Trophoblast cell (in vitro differentiated cells and primary cell): ENCODE measurements around the gene ROR1.

Source experiments
- DNase-seq, 2 donors: peaks; one replicate each; pipeline ENCODE4 v3.0.0-alpha.2; 2016
- H2AFZ ChIP-seq: 2 replicates; pipeline ENCODE4 v1.6.1; 2013; ENCODE audit warnings: low read length, moderate library complexity, mild to moderate bottlenecking; ENCODE audit not compliant: insufficient read depth, poor library complexity
- H2AK5ac ChIP-seq: 2 replicates; pipeline ENCODE4 v1.6.1; 2013; ENCODE audit warnings: mild to moderate bottlenecking, low read length
- H2BK120ac ChIP-seq: 2 replicates; pipeline ENCODE4 v1.6.1; 2013; ENCODE audit warnings: low read length, mild to moderate bottlenecking, moderate library complexity; ENCODE audit not compliant: insufficient read depth, poor library complexity
- H2BK12ac ChIP-seq: 2 replicates; pipeline ENCODE4 v1.6.1; 2013; ENCODE audit warnings: mild to moderate bottlenecking, low read length, moderate library complexity
- H2BK5ac ChIP-seq: 2 replicates; pipeline ENCODE4 v1.6.1; 2013; ENCODE audit warnings: low read length, low read depth, moderate library complexity, mild to moderate bottlenecking; ENCODE audit not compliant: poor library complexity
- H3K14ac ChIP-seq: 2 replicates; pipeline ENCODE4 v1.6.1; 2013; ENCODE audit warnings: mild to moderate bottlenecking, low read length
- H3K18ac ChIP-seq: 2 replicates; pipeline ENCODE4 v1.6.1; 2013; ENCODE audit warnings: mild to moderate bottlenecking, low read length
- H3K23ac ChIP-seq: 2 replicates; pipeline ENCODE4 v1.6.1; 2013; ENCODE audit warnings: low read length
- H3K27ac ChIP-seq: 2 replicates; pipeline ENCODE4 v1.5.1; 2013; ENCODE audit warnings: low read depth, mild to moderate bottlenecking, inconsistent platforms, low read length, moderate library complexity
- H3K27me3 ChIP-seq: 2 replicates; pipeline ENCODE4 v1.6.1; 2013; ENCODE audit warnings: inconsistent platforms, mild to moderate bottlenecking, low read length, moderate library complexity; ENCODE audit not compliant: insufficient read depth
- H3K36me3 ChIP-seq, 2 experiments: 1 replicate in 1 of 2; 2 replicates in 1 of 2; pipeline ENCODE4 v1.6.1; 2013; ENCODE audit warnings: low read length in 2 of 2, mild to moderate bottlenecking in 2 of 2, moderate library complexity in 1 of 2; ENCODE audit not compliant: insufficient read depth in 2 of 2, control insufficient read depth in 1 of 2
- H3K4ac ChIP-seq: 2 replicates; pipeline ENCODE4 v1.6.1; 2013; ENCODE audit warnings: low read depth, mild to moderate bottlenecking, low read length, moderate library complexity
- H3K4me1 ChIP-seq, 2 experiments: 1 replicate in 1 of 2; 2 replicates in 1 of 2; pipeline ENCODE4 v1.6.1; 2013; ENCODE audit warnings: low read length in 2 of 2, mild to moderate bottlenecking in 2 of 2, moderate library complexity in 1 of 2; ENCODE audit not compliant: insufficient read depth in 2 of 2, control insufficient read depth in 1 of 2
- H3K4me2 ChIP-seq: 2 replicates; pipeline ENCODE4 v1.6.1; 2013; ENCODE audit warnings: inconsistent platforms, mild to moderate bottlenecking, low read length, moderate library complexity
- H3K4me3 ChIP-seq: 2 replicates; pipeline ENCODE4 v1.5.1; 2013; ENCODE audit warnings: mild to moderate bottlenecking, low read depth, low read length, inconsistent platforms
- H3K79me1 ChIP-seq: one replicate; pipeline ENCODE4 v1.6.1; 2013; ENCODE audit warnings: low read length
- H3K79me2 ChIP-seq: 2 replicates; pipeline ENCODE4 v1.6.1; 2013; ENCODE audit warnings: low read length, mild to moderate bottlenecking; ENCODE audit not compliant: control insufficient read depth, insufficient read depth, poor library complexity
- H3K9ac ChIP-seq: 2 replicates; pipeline ENCODE4 v1.6.1; 2013; ENCODE audit warnings: mild to moderate bottlenecking, low read length
- H3K9me3 ChIP-seq: 2 replicates; pipeline ENCODE4 v1.6.1; 2013; ENCODE audit warnings: low read depth, mild to moderate bottlenecking, control low read depth, inconsistent platforms, low read length; ENCODE audit not compliant: insufficient read depth
- H4K12ac ChIP-seq: 2 replicates; pipeline ENCODE4 v1.6.1; 2013; ENCODE audit warnings: low read depth, mild to moderate bottlenecking, low read length, moderate library complexity
- H4K8ac ChIP-seq: 2 replicates; pipeline ENCODE4 v1.6.1; 2013; ENCODE audit warnings: low read depth, mild to moderate bottlenecking, low read length, moderate library complexity
- H4K91ac ChIP-seq: one replicate; pipeline ENCODE4 v1.6.1; 2013; ENCODE audit warnings: low read depth, mild to moderate bottlenecking, low read length, moderate library complexity
- WGBS: extraction: QIAGEN DNeasy Blood & Tissue Kit; methylation state at CpG from one replicate; pipeline ENCODE4 v1.1.7; 2013; ENCODE audit warnings: missing lambda C conversion rate; ENCODE audit not compliant: insufficient read length, insufficient coverage; ENCODE audit errors: extremely low coverage; 5-methylcytosine and 5-hydroxymethylcytosine counted together

The ROR1 gene

DNA sequence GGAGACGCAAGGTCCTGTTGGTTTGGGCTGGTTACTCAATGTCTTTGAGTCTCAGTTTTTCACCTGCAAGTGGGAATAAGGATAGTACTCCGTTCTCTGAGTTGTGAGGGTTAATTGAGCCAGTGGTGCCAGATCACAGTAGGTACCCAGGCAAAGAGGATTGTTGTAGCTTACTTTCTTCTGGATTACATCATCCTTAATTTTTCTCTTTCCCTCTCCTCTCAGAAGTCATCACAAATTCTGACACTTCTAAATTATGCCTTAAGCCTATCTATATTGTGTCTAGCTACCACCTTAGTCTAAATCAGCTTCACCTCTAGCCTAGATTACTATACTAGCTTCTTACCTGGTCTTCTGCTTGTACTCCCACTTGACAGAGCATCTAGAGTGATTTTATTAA is 149.5 kb downstream of the ROR1 start:
- H2AFZ ChIP-seq = no peak overlapping the region
- peak overlapping the region; percentile 89 for H2BK12ac ChIP-seq
- no peak overlapping the region for H3K4me3 ChIP-seq
- no peak for DNase-seq
- H3K4me2 ChIP-seq = no peak overlapping the region
- H4K12ac ChIP-seq = no peak overlapping the region
- peaks cover 18 to 24% of the 10 kb centered on the region in 2 experiments for H3K4me1 ChIP-seq
- peak overlapping the region; percentile 79 for H3K14ac ChIP-seq
- H3K9ac ChIP-seq = no peak overlapping the region
- peak overlapping the region; percentile 57 for H2BK5ac ChIP-seq
- H3K23ac ChIP-seq = no peak overlapping the region
- H4K91ac ChIP-seq = peak overlapping the region; percentile 45
- H4K8ac ChIP-seq = no peak overlapping the region
- H3K27me3 ChIP-seq = no peaks in the 10 kb centered on the region
- no peaks in the 10 kb centered on the region for H3K9me3 ChIP-seq
- H2AK5ac ChIP-seq = peak overlapping the region; percentile 84
- no CpG with 5 or more reads among the region's 2 CpGs for WGBS
- H3K79me1 ChIP-seq = peaks cover 20% of the 10 kb centered on the region
- peaks cover 9% of the 10 kb centered on the region for H3K79me2 ChIP-seq
- H3K27ac ChIP-seq = no peak overlapping the region
- H2BK120ac ChIP-seq = peak overlapping the region; percentile 69
- peak overlapping the region; percentile 67 for H3K4ac ChIP-seq
- H3K36me3 ChIP-seq = no peaks in the 10 kb centered on the region
- H3K18ac ChIP-seq = peak overlapping the region; percentile 72

- Histone ChIP-seq H3K9me3 (no peaks in the 10 kb centered on the region), H3K4me3 (no peak overlapping the region), H3K4me2 (no peak overlapping the region), H2BK5ac (no peak overlapping the region), H4K91ac (no peak overlapping the region), H3K4me1 (peaks cover 16 to 22% of the 10 kb centered on the region in 2 experiments), H2AFZ (no peak overlapping the region), H2BK120ac (peak overlapping the region; percentile 62), H3K18ac (peak overlapping the region; percentile 51), H3K4ac (peak overlapping the region; percentile 27), H3K23ac (no peak overlapping the region), H3K79me2 (peaks cover 9% of the 10 kb centered on the region), H3K9ac (no peak overlapping the region), H3K27me3 (no peaks in the 10 kb centered on the region), H2AK5ac (peak overlapping the region; percentile 41), H3K36me3 (no peaks in the 10 kb centered on the region), H3K14ac (peak overlapping the region; percentile 34), H3K27ac (no peak overlapping the region), H4K12ac (no peak overlapping the region), H3K79me1 (peaks cover 17% of the 10 kb centered on the region), H2BK12ac (peak overlapping the region; percentile 87), H4K8ac (peak overlapping the region; percentile 23)
- DNase-seq = no peak
- no CpG with 5 or more reads among the region's 3 CpGs for WGBS
These were observed 150.8 kb downstream of the ROR1 start for GRCh38 chr1:63924600-63924999.

- Histone ChIP-seq H3K27me3 (no peaks in the 10 kb centered on the region), H2AFZ (no peak overlapping the region), H3K79me1 (peaks cover 5% of the 10 kb centered on the region), H3K23ac (no peak overlapping the region), H3K4me2 (no peak overlapping the region), H3K18ac (peak overlapping the region; percentile 25), H4K91ac (no peak overlapping the region), H3K9ac (no peak overlapping the region), H2BK120ac (peak overlapping the region; percentile 39), H3K27ac (no peak overlapping the region), H3K9me3 (no peaks in the 10 kb centered on the region), H2BK12ac (peak overlapping the region; percentile 72), H3K79me2 (peaks cover 2% of the 10 kb centered on the region), H2BK5ac (peak overlapping the region; percentile 9), H3K4me3 (no peak overlapping the region), H2AK5ac (no peak overlapping the region), H4K12ac (no peak overlapping the region), H3K4me1 (peaks cover 3 to 10% of the 10 kb centered on the region in 2 experiments), H4K8ac (no peak overlapping the region), H3K36me3 (no peaks in the 10 kb centered on the region), H3K4ac (no peak overlapping the region), H3K14ac (no peak overlapping the region)
- no CpG with 5 or more reads among the region's 7 CpGs for WGBS
- DNase-seq = no peak
These were observed 154.6 kb downstream of the ROR1 start for GRCh38 chr1:63928186-63929105.

DNA sequence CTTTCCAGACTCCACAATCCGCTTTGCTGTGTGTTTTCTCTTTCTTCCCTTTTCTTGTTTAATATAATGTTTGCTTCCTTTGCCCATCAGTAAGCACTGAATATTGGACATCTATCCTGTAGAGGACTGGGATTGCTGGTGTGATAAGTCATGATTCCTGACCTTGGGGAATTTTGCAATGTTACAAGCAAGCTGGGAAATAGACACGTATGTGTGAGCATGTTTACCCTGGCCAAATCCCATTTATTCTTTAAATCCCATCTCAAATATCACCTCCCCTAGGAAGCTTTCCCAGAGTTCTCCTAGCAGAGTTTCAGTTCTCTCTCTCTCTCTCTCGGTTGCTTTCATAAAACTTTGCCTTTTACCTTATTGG is 155.3 kb downstream of the ROR1 start:
- Histone ChIP-seq H3K18ac (no peak overlapping the region), H3K27ac (no peak overlapping the region), H3K9ac (no peak overlapping the region), H2BK5ac (peak overlapping the region; percentile 9), H3K4me1 (peaks cover 3 to 10% of the 10 kb centered on the region in 2 experiments), H3K14ac (no peak overlapping the region), H3K79me1 (peaks cover 8% of the 10 kb centered on the region), H4K12ac (no peak overlapping the region), H2AFZ (no peak overlapping the region), H3K4me3 (no peak overlapping the region), H4K8ac (no peak overlapping the region), H3K4ac (no peak overlapping the region), H3K27me3 (no peaks in the 10 kb centered on the region), H3K9me3 (no peaks in the 10 kb centered on the region), H3K36me3 (no peaks in the 10 kb centered on the region), H2BK120ac (peak overlapping the region; percentile 39), H2AK5ac (no peak overlapping the region), H3K79me2 (peaks cover 2% of the 10 kb centered on the region), H2BK12ac (no peak overlapping the region), H3K4me2 (no peak overlapping the region), H3K23ac (no peak overlapping the region), H4K91ac (no peak overlapping the region)
- WGBS = no CpG with 5 or more reads among the region's 3 CpGs
- DNase-seq = no peak
